RWPE2 (cell line): ENCODE results near the gene NCAPH2.

Experiments
- ATAC-seq: fragments of 200-7000 bp; cut with Tn5 transposase; 3 replicates; pipeline ENCODE4 v1.9.1; 2021; ENCODE audit warnings: low read depth
- DNase-seq: peaks from one replicate; pipeline ENCODE4 v3.0.0-alpha.2; 2020; ENCODE audit warnings: low spot score
- H3K27ac ChIP-seq: fragments of 450-650 bp; 2 replicates; pipeline ENCODE4 v1.5.1; 2017; ENCODE audit warnings: mild to moderate bottlenecking; ENCODE audit not compliant: poor library complexity, severe bottlenecking
- H3K27me3 ChIP-seq: fragments of 250-450 bp; sonication (Bioruptor Pico); 2 replicates; pipeline ENCODE4 v1.5.1; 2021; ENCODE audit warnings: mild to moderate bottlenecking, moderate library complexity; ENCODE audit not compliant: insufficient read depth, poor library complexity, severe bottlenecking
- H3K36me3 ChIP-seq: fragments of 250-450 bp; sonication (Bioruptor Pico); 2 replicates; pipeline ENCODE4 v1.5.1; 2020; ENCODE audit warnings: low read depth, mild to moderate bottlenecking, moderate library complexity
- H3K4me1 ChIP-seq: fragments of 250-450 bp; sonication (Bioruptor Pico); 2 replicates; pipeline ENCODE4 v1.5.1; 2021; ENCODE audit warnings: mild to moderate bottlenecking, moderate library complexity; ENCODE audit not compliant: insufficient read depth, poor library complexity, severe bottlenecking
- H3K4me3 ChIP-seq: fragments of 250-450 bp; sonication (Bioruptor Pico); 2 replicates; pipeline ENCODE4 v1.5.1; 2021; ENCODE audit warnings: mild to moderate bottlenecking, moderate library complexity; ENCODE audit not compliant: severe bottlenecking
- H3K9me3 ChIP-seq: fragments of 250-450 bp; sonication (Bioruptor Pico); 2 replicates; pipeline ENCODE4 v1.5.1; 2021; ENCODE audit warnings: mild to moderate bottlenecking, moderate library complexity; ENCODE audit not compliant: severe bottlenecking
- CTCF ChIP-seq: fragments of 450-650 bp; IDR thresholded peaks from one replicate; pipeline ENCODE4 v1.5.1; 2017; ENCODE audit warnings: mild to moderate bottlenecking, moderate library complexity; ENCODE audit not compliant: poor library complexity, severe bottlenecking

NCAPH2 gene

GRCh38 chr22:50544746-50545253 is 36.8 kb downstream of the NCAPH2 start:
- peak overlapping the region; percentile 11 for H3K27ac ChIP-seq
- H3K4me3 ChIP-seq, result no peak overlapping the region
- peak; percentile 52 for ATAC-seq
- no peaks in the 10 kb centered on the region for H3K27me3 ChIP-seq
- peak; percentile 75 for DNase-seq
- H3K9me3 ChIP-seq, result no peaks in the 10 kb centered on the region
- peaks cover 27% of the 10 kb centered on the region for H3K4me1 ChIP-seq
- H3K36me3 ChIP-seq, result no peaks in the 10 kb centered on the region
- TF ChIP-seq CTCF, result no peak

GRCh38 chr22:50545522-50546325 is 37.7 kb downstream of the NCAPH2 start, which contains the start of gene KLHDC7B:
Gene KLHDC7B (plus strand): TSS chr22:50545899. CDS start chr22:50546244, 345 bp downstream.
- Histone ChIP-seq H3K36me3 (no peaks in the 10 kb centered on the region), H3K4me1 (peaks cover 21% of the 10 kb centered on the region), H3K27ac (peak within 1 kb of the TSS; percentile 11), H3K9me3 (no peaks in the 10 kb centered on the region), H3K27me3 (no peaks in the 10 kb centered on the region), H3K4me3 (no peak within 1 kb of the TSS)
- ATAC-seq (no peak), DNase-seq (no peak)
- TF ChIP-seq CTCF, result no peak

- H3K36me3 ChIP-seq, result no peaks in the 10 kb centered on the region
- H3K4me1 ChIP-seq, result peaks cover 14% of the 10 kb centered on the region
- DNase-seq, result no peak
- no peaks in the 10 kb centered on the region for H3K9me3 ChIP-seq
- TF ChIP-seq CTCF, result no peak
- H3K27ac ChIP-seq, result no peak overlapping the region
- no peak for ATAC-seq
- H3K27me3 ChIP-seq, result no peaks in the 10 kb centered on the region
- no peak overlapping the region for H3K4me3 ChIP-seq
These were observed 38.6 kb downstream of the NCAPH2 start for GRCh38 chr22:50546326-50547262.

GRCh38 chr22:50547263-50547985 is 39.4 kb downstream of the NCAPH2 start:
- Histone ChIP-seq H3K27me3 (no peaks in the 10 kb centered on the region), H3K4me1 (peaks cover 7% of the 10 kb centered on the region), H3K9me3 (no peaks in the 10 kb centered on the region), H3K27ac (no peak overlapping the region), H3K36me3 (no peaks in the 10 kb centered on the region), H3K4me3 (no peak overlapping the region)
- DNase-seq (no peak), ATAC-seq (no peak)
- TF ChIP-seq CTCF, result no peak
